Endothelial cell of hepatic sinusoid (primary cell): ENCODE measurements around the gene PRL.

Experiments used
- in situ Hi-C: cut with HindIII; loops from 2 replicates; pipeline ENCODE4 v1.10.0; 2017; ENCODE audit warnings: low sequenced_read_pairs

The PRL gene

GRCh38 chr6:22295145-22295544 lies 1.7 kb downstream of the PRL start:
- in situ Hi-C loops, result no loop called here

- in situ Hi-C loops, result no loop called here
Observed at GRCh38 chr6:22294301-22294700, 2.5 kb downstream of the PRL start.

GRCh38 chr6:22290045-22290444 lies 6.8 kb downstream of the PRL start:
- in situ Hi-C loops, result no loop called here

GRCh38 chr6:22288721-22289120 lies 8.1 kb downstream of the PRL start:
- in situ Hi-C loops, result no loop called here

- in situ Hi-C loops, result no loop called here
Observed at GRCh38 chr6:22284666-22285065, 12.2 kb downstream of the PRL start.

GRCh38 chr6:22281341-22282085 lies 15.3 kb downstream of the PRL start:
- in situ Hi-C loops, result no loop called here

- in situ Hi-C loops, result no loop called here
Observed at GRCh38 chr6:22279427-22279826, 17.4 kb downstream of the PRL start.

- in situ Hi-C loops, result no loop called here
Observed at GRCh38 chr6:22271081-22271480, 25.8 kb downstream of the PRL start.

- in situ Hi-C loops, result no loop called here
Observed at GRCh38 chr6:22263748-22264147, 33.1 kb downstream of the PRL start.

- in situ Hi-C loops, result no loop called here
Observed at GRCh38 chr6:22254886-22255285, 42.0 kb downstream of the PRL start.

- in situ Hi-C loops, result no loop called here
Observed at GRCh38 chr6:22253955-22254655, 42.7 kb downstream of the PRL start.

- in situ Hi-C loops, result no loop called here
Observed at GRCh38 chr6:22251348-22251747, 45.5 kb downstream of the PRL start.

- in situ Hi-C loops, result no loop called here
Observed at GRCh38 chr6:22250486-22250885, 46.4 kb downstream of the PRL start.

GRCh38 chr6:22249711-22250350 lies 47.0 kb downstream of the PRL start:
- in situ Hi-C loops, result no loop called here

GRCh38 chr6:22248513-22249308 lies 48.1 kb downstream of the PRL start:
- in situ Hi-C loops, result no loop called here

- in situ Hi-C loops, result no loop called here
Observed at GRCh38 chr6:22247916-22248482, 48.8 kb downstream of the PRL start.

- in situ Hi-C loops, result no loop called here
Observed at GRCh38 chr6:22240025-22240424, 56.8 kb downstream of the PRL start.

GRCh38 chr6:22239261-22239921 lies 57.4 kb downstream of the PRL start:
- in situ Hi-C loops, result no loop called here

- in situ Hi-C loops, result no loop called here
Observed at GRCh38 chr6:22238861-22239260, 58.0 kb downstream of the PRL start.

GRCh38 chr6:22237526-22237925 lies 59.3 kb downstream of the PRL start:
- in situ Hi-C loops, result no loop called here
